SK-N-SH (cell line): Measurements from ENCODE around the gene CTNNA3. TPM values are rescaled to one million over a fixed set of nuclear protein-coding genes. Genes with fewer than 3 reads are reported as not detected.

ENCODE experiments used
- CTCF ChIA-PET: fragments of 300-600, 350-600 bp; formaldehyde crosslinking; extraction: SDS; loops from one replicate; lab custom pipeline; 2021; lab: Yijun Ruan, JAX
- POLR2A ChIA-PET: fragments of 350-600 bp; sonication (Branson Sonifier 250); formaldehyde crosslinking; extraction: SDS; loops from one replicate; lab custom pipeline; 2020; ENCODE audit warnings: antibody characterized with exemption, inconsistent platforms; lab: Yijun Ruan, JAX
- DNase-seq: peaks from one replicate; pipeline ENCODE4 v3.0.0; 2012
- H2AFZ ChIP-seq: fragments of 200-600 bp; sonication (generic); 2 replicates; pipeline ENCODE4 v1.8.1; 2016; ENCODE audit warnings: antibody characterized with exemption, mild to moderate bottlenecking, low read depth
- H3F3A ChIP-seq: fragments of 200-600 bp; sonication (generic); replicated peaks from 2 replicates; pipeline ENCODE3; 2016; ENCODE audit warnings: antibody characterized with exemption, mild to moderate bottlenecking; ENCODE audit not compliant: insufficient read depth
- H3K27ac ChIP-seq, 2 experiments: fragments of 200-500 bp in 1 of 2; fragments of 200-600 bp in 1 of 2; sonication (Bioruptor generic) in 1 of 2; sonication (generic), shearing (Covaris generic) in 1 of 2; 2 replicates each; pipeline versions ENCODE4 v1.5.1 to v1.6.1; 2014 to 2016; ENCODE audit warnings: low read depth in 2 of 2, inconsistent platforms in 1 of 2, low read length in 1 of 2, mild to moderate bottlenecking in 1 of 2, mixed read lengths in 1 of 2
- H3K27me3 ChIP-seq: fragments of 200-600 bp; sonication (generic), shearing (Covaris generic); 2 replicates; pipeline ENCODE4 v1.6.1; 2016; ENCODE audit warnings: mixed run types; ENCODE audit not compliant: insufficient read depth
- H3K36me3 ChIP-seq, 2 experiments: fragments of 200-500 bp in 1 of 2; fragments of 200-600 bp in 1 of 2; sonication (Bioruptor generic) in 1 of 2; sonication (generic) in 1 of 2; replicated peaks in 1 of 2; 2 replicates each; pipeline versions ENCODE3 to v1.5.1; 2014 to 2016; ENCODE audit warnings: low read length in 1 of 2, mild to moderate bottlenecking in 1 of 2; ENCODE audit not compliant: insufficient read depth in 2 of 2, control insufficient read depth in 1 of 2
- H3K4me1 ChIP-seq, 2 experiments: fragments of 200-500 bp in 1 of 2; fragments of 200-600 bp in 1 of 2; sonication (Bioruptor generic) in 1 of 2; sonication (generic), shearing (Covaris generic) in 1 of 2; 2 replicates each; pipeline versions ENCODE4 v1.5.1 to v1.6.1; 2014 to 2016; ENCODE audit warnings: low read depth in 1 of 2, low read length in 1 of 2, mixed run types in 1 of 2; ENCODE audit not compliant: insufficient read depth in 2 of 2, control insufficient read depth in 1 of 2
- H3K4me2 ChIP-seq: fragments of 200-600 bp; sonication (generic), shearing (Covaris generic); 2 replicates; pipeline ENCODE4 v1.6.1; 2017; ENCODE audit warnings: mixed run types
- H3K4me3 ChIP-seq, 2 experiments: fragments of 200-500 bp in 1 of 2; fragments of 200-600 bp in 1 of 2; sonication (Bioruptor generic) in 1 of 2; sonication (generic), shearing (Covaris generic) in 1 of 2; 2 replicates each; pipeline versions ENCODE4 v1.5.1 to v1.8.1; 2014 to 2016; ENCODE audit warnings: low read depth in 2 of 2, inconsistent platforms in 1 of 2, low read length in 1 of 2, mild to moderate bottlenecking in 1 of 2, mixed read lengths in 1 of 2, moderate library complexity in 1 of 2
- H3K79me2 ChIP-seq: fragments of 200-600 bp; sonication (generic); 2 replicates; pipeline ENCODE4 v1.8.1; 2017; ENCODE audit warnings: mild to moderate bottlenecking; ENCODE audit not compliant: insufficient read depth
- H3K9ac ChIP-seq: fragments of 200-600 bp; sonication (generic); 2 replicates; pipeline ENCODE4 v1.6.1; 2017; ENCODE audit warnings: mixed run types
- H3K9me2 ChIP-seq: fragments of 200-600 bp; sonication (generic); 2 replicates; pipeline ENCODE4 v1.6.1; 2017; ENCODE audit warnings: mixed run types
- H3K9me3 ChIP-seq: fragments of 200-600 bp; sonication (generic); 2 replicates; pipeline ENCODE4 v1.6.1; 2017; ENCODE audit warnings: mixed run types, mild to moderate bottlenecking, moderate library complexity
- H4K20me1 ChIP-seq: fragments of 200-600 bp; sonication (generic); 2 replicates; pipeline ENCODE4 v1.6.1; 2017; ENCODE audit warnings: mild to moderate bottlenecking, mixed run types; ENCODE audit not compliant: insufficient read depth
- CTCF ChIP-seq: fragments of 200-600 bp; sonication (generic); IDR thresholded peaks from 2 replicates; pipeline ENCODE4 v1.6.1; 2017; ENCODE audit warnings: antibody characterized with exemption, mild to moderate bottlenecking, moderate library complexity
- ELF1 ChIP-seq: IDR thresholded peaks from 2 replicates; pipeline ENCODE4 v1.4.0; 2012
- FOXJ3 ChIP-seq: sonication (generic); formaldehyde crosslinking; IDR thresholded peaks from 2 replicates; pipeline ENCODE4 v1.5.1; 2020; ENCODE audit warnings: mild to moderate bottlenecking, missing genetic modification reagents
- GABPA ChIP-seq: IDR thresholded peaks from 2 replicates; pipeline ENCODE4 v1.4.0; 2012; ENCODE audit warnings: low read depth, mild to moderate bottlenecking
- JUND ChIP-seq: IDR thresholded peaks from 2 replicates; pipeline ENCODE4 v1.4.0; 2012
- MAX ChIP-seq: IDR thresholded peaks from 2 replicates; pipeline ENCODE4 v1.4.0; 2012; ENCODE audit warnings: low read depth
- MXI1 ChIP-seq: IDR thresholded peaks from 2 replicates; pipeline ENCODE4 v1.6.1; 2012; ENCODE audit warnings: mild to moderate bottlenecking, low read depth, low read length, improper control_type of control experiment
- PBX3 ChIP-seq: IDR thresholded peaks from 2 replicates; pipeline ENCODE4; 2012
- RAD21 ChIP-seq: IDR thresholded peaks from 2 replicates; pipeline ENCODE4 v1.6.1; 2012; ENCODE audit warnings: mild to moderate bottlenecking, low read length
- RCOR1 ChIP-seq: fragments of 150-350 bp; IDR thresholded peaks from 2 replicates; pipeline ENCODE4 v1.6.1; 2017; ENCODE audit warnings: antibody characterized with exemption, low read length
- REST ChIP-seq: IDR thresholded peaks from 2 replicates; pipeline ENCODE4 v1.6.1; 2012; ENCODE audit warnings: mild to moderate bottlenecking, low read depth, low read length, moderate library complexity
- SMC3 ChIP-seq: IDR thresholded peaks from 2 replicates; pipeline ENCODE4 v1.6.1; 2012; ENCODE audit warnings: low read depth, low read length, improper control_type of control experiment
- TAF1 ChIP-seq: IDR thresholded peaks from 2 replicates; pipeline ENCODE4 v1.6.1; 2012; ENCODE audit warnings: low read depth, mild to moderate bottlenecking, low read length, moderate library complexity, borderline replicate concordance
- TEAD4 ChIP-seq: IDR thresholded peaks from 2 replicates; pipeline ENCODE4 v1.4.0; 2012; ENCODE audit warnings: mild to moderate bottlenecking, borderline replicate concordance; ENCODE audit not compliant: insufficient read depth
- USF1 ChIP-seq: IDR thresholded peaks from 2 replicates; pipeline ENCODE4 v1.4.0; 2012; ENCODE audit warnings: low read depth, borderline replicate concordance
- ZBTB33 ChIP-seq: IDR thresholded peaks from 2 replicates; pipeline ENCODE4 v1.4.0; 2012; ENCODE audit warnings: low read depth, borderline replicate concordance
- WGBS: methylation state at CpG from one replicate; pipeline ENCODE4 v1.1.6; 2017; ENCODE audit warnings: low lambda C conversion rate; 5-methylcytosine and 5-hydroxymethylcytosine counted together
- polyA plus RNA-seq, 3 experiments: library from polyadenylated mRNA; depleted of rRNA; stranded (reverse); fragments of >200 nt; gene quantifications; 2 replicates each; pipeline ENCODE4 v1.2.3, GENCODE V29; 2012

CTNNA3 gene
- polyA plus RNA-seq, 1 of the 3 experiments (the other 2 are of a cell fraction) = not detected

- H4K20me1 ChIP-seq = no peaks in the 10 kb centered on the region
- no peaks in the 10 kb centered on the region for H3K27me3 ChIP-seq
- H3K36me3 ChIP-seq = no peaks in the 10 kb centered on the region
- H3K79me2 ChIP-seq = no peaks in the 10 kb centered on the region
- H3K9me2 ChIP-seq = no peaks in the 10 kb centered on the region
- peak; percentile 1 for DNase-seq
- no peak overlapping the region for H3K9ac ChIP-seq
- POLR2A ChIA-PET = no interaction called here
- no peaks in the 10 kb centered on the region for H3F3A ChIP-seq
- WGBS = 32% methylated on average over 4 of the region's 4 CpGs
- no peak overlapping the region for H3K4me2 ChIP-seq
- H2AFZ ChIP-seq = no peak overlapping the region
- no peaks in the 10 kb centered on the region for H3K9me3 ChIP-seq
- CTCF ChIA-PET = no interaction called here
- no peak overlapping the region for H3K27ac ChIP-seq
- no peak overlapping the region for H3K4me3 ChIP-seq
- TF ChIP-seq CTCF (peak; percentile 46), MAX (no peak), ELF1 (no peak), TEAD4 (no peak), SMC3 (0 out of 2 replicates have a peak, but pooled peaks have one; percentile 8)
- TF ChIP-seq, all 33 proteins: peak for 2
- no peaks in the 10 kb centered on the region for H3K4me1 ChIP-seq
These were observed 1481.1 kb downstream of the CTNNA3 start for GRCh38 chr10:66214721-66215404.

- CTCF ChIA-PET = no interaction called here
These were observed 1487.0 kb downstream of the CTNNA3 start for GRCh38 chr10:66209025-66209424.

More at GRCh38 chr10:66209025-66209424, 1487.0 kb downstream of the CTNNA3 start:
- H3K9me2 ChIP-seq = no peaks in the 10 kb centered on the region
- H3K27me3 ChIP-seq = no peaks in the 10 kb centered on the region
- no peaks in the 10 kb centered on the region for H3K36me3 ChIP-seq
- H3K79me2 ChIP-seq = no peaks in the 10 kb centered on the region
- no peak overlapping the region for H3K4me2 ChIP-seq
- H3F3A ChIP-seq = no peaks in the 10 kb centered on the region
- POLR2A ChIA-PET = no interaction called here
- no peak overlapping the region for H3K27ac ChIP-seq
- H3K9me3 ChIP-seq = no peaks in the 10 kb centered on the region
- DNase-seq = no peak
- no peak overlapping the region for H2AFZ ChIP-seq
- no peak for TF ChIP-seq REST
- TF ChIP-seq GABPA = no peak
- no peak for TF ChIP-seq USF1
- no peak for TF ChIP-seq FOXJ3 (CRISPR knock-in tag)
- TF ChIP-seq RCOR1 = no peak
- no peak for TF ChIP-seq SMC3
- TF ChIP-seq PBX3 = no peak
- TF ChIP-seq JUND = no peak
- no peak for TF ChIP-seq MXI1
- no peak for TF ChIP-seq TAF1
- TF ChIP-seq ZBTB33 = no peak
- no peak for TF ChIP-seq RAD21
- no peak overlapping the region for H3K9ac ChIP-seq
- no peak overlapping the region for H3K4me3 ChIP-seq
- H3K4me1 ChIP-seq = no peaks in the 10 kb centered on the region
- H4K20me1 ChIP-seq = no peaks in the 10 kb centered on the region
